Retinal pigment epithelial cell (primary cell): ENCODE results near the gene NMRK2.

ENCODE experiments used
- DNase-seq: peaks from one replicate; pipeline ENCODE4 v3.0.0-alpha.2; 2010; ENCODE audit warnings: low read depth
- H3K4me3 ChIP-seq: 2 replicates; pipeline ENCODE4 v1.5.1; 2011; ENCODE audit warnings: mild to moderate bottlenecking, low read length, control low read depth, moderate library complexity
- CTCF ChIP-seq: conservative IDR thresholded peaks from 2 replicates; pipeline ENCODE4 v1.5.1; 2011; ENCODE audit warnings: low read depth, low read length, control low read depth, inconsistent platforms

NMRK2 gene

DNA sequence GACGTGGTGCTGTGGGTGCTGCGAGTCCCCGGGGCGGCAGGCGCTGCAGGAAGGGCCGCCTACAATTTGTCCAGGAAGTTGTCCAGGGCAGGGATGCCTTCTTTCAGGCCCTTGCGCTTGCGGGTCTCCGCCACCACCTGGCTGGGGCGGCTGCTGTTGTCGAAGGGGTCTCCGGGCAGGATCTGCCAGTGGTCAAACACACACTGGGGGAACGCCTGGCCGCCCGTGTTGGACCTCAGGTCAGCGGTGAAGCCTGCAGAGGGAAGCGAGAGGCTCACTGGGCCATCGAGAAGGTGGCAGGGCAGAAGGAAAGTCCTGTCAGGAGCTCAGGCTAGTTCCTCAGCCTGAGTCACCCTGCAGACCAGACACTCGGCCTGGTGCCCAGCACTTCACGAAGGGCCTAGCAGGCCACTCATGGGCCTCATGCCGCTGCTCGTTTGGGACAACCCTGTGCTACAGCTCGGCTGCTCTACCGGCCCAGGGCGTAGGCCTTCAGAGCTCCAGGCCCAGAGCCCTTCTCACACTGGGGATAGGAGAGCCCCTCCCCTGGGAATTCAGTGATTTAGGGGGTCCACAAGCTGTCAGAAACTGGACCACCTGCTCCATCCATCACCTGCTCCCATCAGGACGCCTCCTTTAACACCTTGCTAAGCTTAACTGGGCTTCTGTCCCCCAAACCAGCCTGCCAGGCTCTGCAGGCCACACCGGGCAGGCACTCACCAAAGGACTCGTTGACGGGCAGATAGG is 43.8 kb downstream of the NMRK2 start:
- no peak for TF ChIP-seq CTCF
- no peak overlapping the region for H3K4me3 ChIP-seq
- DNase-seq = no peak

DNA sequence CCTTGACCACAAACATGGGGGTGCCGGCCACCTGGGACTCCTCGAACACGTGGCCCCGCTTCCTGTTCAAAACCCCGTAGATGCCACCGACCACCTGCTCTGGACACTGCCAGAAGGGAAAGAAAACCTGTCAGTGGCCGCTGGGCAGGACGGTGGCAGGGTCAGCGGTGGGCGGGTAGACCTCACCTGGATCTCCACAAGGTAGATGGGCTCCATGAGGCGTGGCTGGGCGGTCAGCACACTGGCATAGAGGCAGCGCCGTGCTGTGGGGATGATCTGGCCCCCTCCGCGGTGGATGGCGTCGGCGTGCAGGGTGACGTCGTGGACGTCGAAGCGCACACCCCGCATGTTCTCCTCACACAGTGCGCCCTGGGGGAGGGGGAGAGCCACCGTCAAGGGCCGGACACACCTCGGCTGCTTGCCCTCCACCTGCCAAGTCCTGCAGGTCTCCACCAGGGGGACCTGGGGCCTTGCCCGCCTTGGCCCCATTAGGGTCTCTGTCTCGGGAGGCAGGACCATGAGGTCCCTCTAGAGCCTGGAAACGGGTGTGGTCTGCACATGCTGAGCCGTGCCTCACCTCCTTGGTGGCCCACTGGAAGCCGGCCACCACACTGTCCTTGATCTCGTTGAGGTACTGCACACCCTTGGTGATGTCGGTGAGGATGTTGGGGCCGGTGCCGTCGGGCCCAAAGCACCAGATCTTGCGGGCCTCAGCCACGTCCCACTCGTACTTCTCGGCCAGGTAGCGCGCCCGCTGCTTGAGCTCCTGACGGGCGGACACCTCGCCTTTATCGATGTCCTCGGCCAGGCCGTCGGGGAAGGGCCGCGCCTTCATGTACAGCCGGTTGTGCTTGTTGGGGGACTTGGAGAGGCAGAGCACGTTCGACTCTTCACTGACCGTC is 44.6 kb downstream of the NMRK2 start:
- peak; percentile 30 for TF ChIP-seq CTCF
- no peak for DNase-seq
- no peak overlapping the region for H3K4me3 ChIP-seq

DNA sequence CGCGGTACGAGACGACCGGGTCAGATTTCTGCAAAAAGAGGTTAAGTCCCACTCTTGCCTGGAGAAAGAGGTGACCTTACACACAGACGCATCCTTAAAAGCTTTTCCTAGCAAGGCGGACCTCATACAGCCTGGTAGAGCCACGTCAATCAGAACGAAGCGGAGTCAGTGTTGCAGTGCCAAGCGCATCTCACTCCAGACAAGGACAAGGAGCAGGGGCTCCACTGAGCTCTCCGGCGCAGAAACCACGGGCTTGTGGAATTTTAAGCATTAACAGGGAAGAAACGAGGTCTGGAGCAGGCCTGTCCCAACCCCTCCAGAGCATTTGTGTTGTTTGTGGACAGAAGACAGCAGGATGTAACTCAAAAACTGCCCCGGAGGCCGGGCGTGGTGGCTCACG is 45.3 kb downstream of the NMRK2 start:
- no peak for TF ChIP-seq CTCF
- H3K4me3 ChIP-seq = no peak overlapping the region
- DNase-seq = no peak

DNA sequence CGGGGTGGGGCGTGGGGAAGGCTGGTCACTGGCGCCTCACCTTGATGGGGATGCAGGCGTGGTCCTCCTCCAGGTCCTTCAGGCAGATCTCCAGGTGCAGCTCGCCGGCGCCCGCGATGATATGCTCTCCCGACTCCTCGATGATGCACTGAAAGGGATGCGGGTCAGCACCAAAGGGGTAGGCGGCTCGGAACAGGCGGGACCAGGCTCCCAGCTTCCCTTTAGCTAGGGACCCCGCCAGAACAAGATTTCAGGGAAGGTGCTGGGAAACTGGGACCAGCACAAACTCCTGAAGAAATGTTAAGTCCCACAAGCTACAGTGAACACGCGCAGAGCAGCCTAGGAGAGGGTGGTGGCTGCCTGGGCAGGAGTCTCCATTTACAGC is 46.4 kb downstream of the NMRK2 start:
- DNase-seq = no peak

GRCh38 chr19:3979674-3980352 is 46.9 kb downstream of the NMRK2 start:
- H3K4me3 ChIP-seq = no peak overlapping the region
- TF ChIP-seq CTCF = no peak
- DNase-seq = no peak

More for the DNA sequence above, 46.4 kb downstream of the NMRK2 start:
- TF ChIP-seq CTCF = no peak
- no peak overlapping the region for H3K4me3 ChIP-seq

- DNase-seq = no peak
- H3K4me3 ChIP-seq = no peak overlapping the region
- no peak for TF ChIP-seq CTCF
Measured at GRCh38 chr19:3980353-3981251, 47.7 kb downstream of the NMRK2 start.
